Transverse colon (tissue), 4 donors: ENCODE measurements around the gene SLC8A3. TPM values are rescaled to one million over a fixed set of nuclear protein-coding genes. Genes with fewer than 3 reads are reported as not detected.

ENCODE experiments used
- DNase-seq: peaks from one replicate; pipeline ENCODE4 v3.0.0-alpha.2; 2019
- H3K27ac ChIP-seq, 4 donors: fragments of 200-600 bp; sonication (generic); 2 replicates each; pipeline ENCODE4 v1.5.1; 2016 to 2018; ENCODE audit warnings: inconsistent platforms in 4 of 4
- H3K27me3 ChIP-seq: fragments of 200-600 bp; sonication (generic); 2 replicates; pipeline ENCODE4 v1.5.1; 2017; ENCODE audit warnings: inconsistent platforms
- H3K36me3 ChIP-seq, 4 donors: fragments of 200-600 bp; sonication (generic); 2 replicates each; pipeline ENCODE4 v1.5.1; 2017 to 2019; ENCODE audit warnings: inconsistent platforms in 4 of 4
- H3K4me1 ChIP-seq, 4 donors: fragments of 200-600 bp; sonication (generic); 2 replicates each; pipeline ENCODE4 v1.5.1; 2017 to 2020; ENCODE audit warnings: inconsistent platforms in 4 of 4
- H3K4me3 ChIP-seq, 4 donors: fragments of 200-600 bp; sonication (generic); 1 replicate in 1 of 4; 2 replicates in 3 of 4; pipeline versions ENCODE4 v1.5.1 to v1.6.1; 2017 to 2019; ENCODE audit warnings: inconsistent platforms in 4 of 4
- H3K9me3 ChIP-seq, 2 donors: fragments of 200-600 bp; sonication (generic); 2 replicates each; pipeline ENCODE4 v1.5.1; 2017 to 2019; ENCODE audit warnings: inconsistent platforms in 2 of 2
- EP300 ChIP-seq: sonication (generic); formaldehyde crosslinking; IDR thresholded peaks from one replicate; pipeline ENCODE4 v1.6.1; 2017; ENCODE audit warnings: antibody characterized with exemption, low read depth
- POLR2A ChIP-seq: fragments of 450-650 bp; IDR thresholded peaks from one replicate; pipeline ENCODE4 v1.6.1; 2016; ENCODE audit warnings: antibody characterized with exemption, mild to moderate bottlenecking, moderate library complexity
- POLR2AphosphoS5 ChIP-seq, 3 donors: sonication (generic); formaldehyde crosslinking; IDR thresholded peaks; one replicate each; pipeline ENCODE4 v1.6.1; 2016; ENCODE audit warnings: antibody characterized with exemption in 3 of 3
- WGBS, 2 donors: methylation state at CpG; one replicate each; pipeline ENCODE4 v1.1.5; 2018; ENCODE audit warnings: low coverage in 1 of 2; 5-methylcytosine and 5-hydroxymethylcytosine counted together
- in situ Hi-C, 4 donors: fragments of 200-750 bp; cut with MboI; loops; one replicate each; pipeline versions ENCODE4 v1.15.0 to v1.15.1; 2017; ENCODE audit warnings: low sequenced_read_pairs in 3 of 4, low pct_ligation_motif_present in 1 of 4, low pct_unique_long_range_greater_than_20kb in 1 of 4
- intact Hi-C: fragments of 100-400 bp; cut with DNase I; formaldehyde crosslinking; loops from one replicate; pipeline ENCODE4 v1.15.1; 2023; ENCODE audit warnings: low total_unique reads
- total RNA-seq, 4 donors: library from RNA; depleted of rRNA; stranded (reverse); fragments of >200 nt; gene quantifications; one replicate each; pipeline ENCODE4 v1.1.0, GENCODE V29; 2016
- TF ChIP-seq, protein P1 (sequence below), 5 experiments: fragments of 200-600 bp in 3 of 5; fragments of 450-650 bp in 2 of 5; sonication (generic) in 3 of 5; IDR thresholded peaks; 1 replicate in 2 of 5; 2 replicates in 3 of 5; pipeline ENCODE4 v1.5.1; 2016 to 2017; ENCODE audit warnings: antibody characterized with exemption in 5 of 5, inconsistent platforms in 3 of 5, mild to moderate bottlenecking in 2 of 5, moderate library complexity in 1 of 5

Gene SLC8A3
- total RNA-seq, 4 donors from 2014 or later: 0.27 to 1.9 (median 0.32) TPM; not detected in 1

DNA sequence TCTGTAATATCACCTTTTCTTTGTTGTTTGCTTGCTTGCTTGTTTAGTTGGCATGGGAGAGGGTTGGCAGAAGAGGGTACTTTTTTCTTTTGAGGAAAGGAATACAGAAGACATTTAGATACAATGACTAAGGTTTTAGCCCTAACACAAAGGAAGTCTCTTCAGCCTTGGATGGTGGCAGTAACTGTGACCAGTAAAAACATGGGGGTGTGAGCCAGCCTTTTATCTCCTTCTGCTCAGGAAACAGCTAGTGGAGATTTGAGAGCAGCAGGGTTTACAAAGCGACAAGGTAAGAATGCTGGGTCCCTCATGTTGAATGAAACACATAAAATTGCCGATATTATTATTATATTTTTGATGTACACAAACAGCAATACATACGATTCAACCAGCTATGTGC lies 40.4 kb downstream of the SLC8A3 start:
- DNase-seq: no peak
- WGBS, 2 donors: 82 to 84% methylated on average over 3 of the region's 3 CpGs
- in situ Hi-C loops (no loop called here), intact Hi-C loops (no loop called here)
- Histone ChIP-seq H3K9me3 (no peaks in the 10 kb centered on the region), H3K4me3 (no peak overlapping the region), H3K27ac (no peak overlapping the region), H3K27me3 (no peaks in the 10 kb centered on the region), H3K4me1 (no peaks in the 10 kb centered on the region), H3K36me3 (no peaks in the 10 kb centered on the region)
- TF ChIP-seq POLR2A: no peak
- TF ChIP-seq, protein P1, sequence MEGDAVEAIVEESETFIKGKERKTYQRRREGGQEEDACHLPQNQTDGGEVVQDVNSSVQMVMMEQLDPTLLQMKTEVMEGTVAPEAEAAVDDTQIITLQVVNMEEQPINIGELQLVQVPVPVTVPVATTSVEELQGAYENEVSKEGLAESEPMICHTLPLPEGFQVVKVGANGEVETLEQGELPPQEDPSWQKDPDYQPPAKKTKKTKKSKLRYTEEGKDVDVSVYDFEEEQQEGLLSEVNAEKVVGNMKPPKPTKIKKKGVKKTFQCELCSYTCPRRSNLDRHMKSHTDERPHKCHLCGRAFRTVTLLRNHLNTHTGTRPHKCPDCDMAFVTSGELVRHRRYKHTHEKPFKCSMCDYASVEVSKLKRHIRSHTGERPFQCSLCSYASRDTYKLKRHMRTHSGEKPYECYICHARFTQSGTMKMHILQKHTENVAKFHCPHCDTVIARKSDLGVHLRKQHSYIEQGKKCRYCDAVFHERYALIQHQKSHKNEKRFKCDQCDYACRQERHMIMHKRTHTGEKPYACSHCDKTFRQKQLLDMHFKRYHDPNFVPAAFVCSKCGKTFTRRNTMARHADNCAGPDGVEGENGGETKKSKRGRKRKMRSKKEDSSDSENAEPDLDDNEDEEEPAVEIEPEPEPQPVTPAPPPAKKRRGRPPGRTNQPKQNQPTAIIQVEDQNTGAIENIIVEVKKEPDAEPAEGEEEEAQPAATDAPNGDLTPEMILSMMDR (IDR thresholded peaks at IDR 0.05): no peak
- TF ChIP-seq POLR2AphosphoS5 (IDR thresholded peaks at IDR 0.05): no peak
- TF ChIP-seq EP300: no peak

DNA sequence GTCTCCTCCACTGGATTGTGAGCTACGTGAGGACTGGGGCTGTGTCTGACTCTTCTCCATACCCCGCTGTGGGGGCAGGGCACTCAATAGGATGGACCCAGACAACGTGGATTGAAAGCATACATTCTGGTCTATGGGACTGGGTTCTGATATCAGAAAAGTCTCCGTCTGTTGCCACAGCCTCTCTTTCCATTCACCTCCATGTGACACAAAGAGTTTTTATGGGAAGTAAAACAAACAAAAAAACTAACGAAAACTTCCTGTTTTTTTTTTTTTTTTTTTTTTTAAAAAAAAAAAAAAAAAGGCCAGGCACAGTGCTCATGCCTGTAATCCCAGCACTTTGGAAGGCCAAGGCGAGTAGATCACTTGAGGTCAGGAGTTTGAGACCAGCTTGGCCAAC lies 44.7 kb downstream of the SLC8A3 start:
- in situ Hi-C loops: no loop called here
- no peak for TF ChIP-seq EP300
- TF ChIP-seq POLR2AphosphoS5 (IDR thresholded peaks at IDR 0.05): no peak
- TF ChIP-seq POLR2A: no peak
- TF ChIP-seq, protein P1 (IDR thresholded peaks at IDR 0.05): no peak
- intact Hi-C loops: no loop called here
- Histone ChIP-seq H3K36me3 (no peaks in the 10 kb centered on the region), H3K9me3 (no peaks in the 10 kb centered on the region), H3K27ac (no peak overlapping the region), H3K27me3 (no peaks in the 10 kb centered on the region), H3K4me3 (no peak overlapping the region), H3K4me1 (no peaks in the 10 kb centered on the region)
- 36 to 69% methylated on average over 3 to 6 of the region's 6 CpGs for WGBS, 2 donors
- DNase-seq: no peak

DNA sequence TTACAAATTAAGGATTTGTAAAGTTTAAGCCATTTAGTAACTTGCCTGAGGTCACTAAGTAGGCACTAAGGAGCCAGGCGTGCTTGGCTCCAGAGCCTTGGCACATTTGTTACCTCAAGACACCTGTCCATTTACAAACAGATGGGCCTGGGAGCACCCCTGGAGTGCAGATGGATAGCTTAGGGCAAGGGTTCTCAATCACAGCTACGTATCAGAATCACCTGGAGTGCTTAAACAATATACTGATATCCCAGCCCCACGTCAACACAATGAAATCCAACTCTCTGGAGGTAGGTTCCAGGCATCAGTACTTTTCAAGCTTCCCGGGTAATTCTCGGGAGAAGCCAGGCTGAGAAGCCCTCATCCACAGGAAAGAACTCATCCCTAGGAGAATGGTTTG lies 45.4 kb downstream of the SLC8A3 start:
- no peak overlapping the region for H3K4me3 ChIP-seq
- intact Hi-C loops (no loop called here), in situ Hi-C loops (no loop called here)
- TF ChIP-seq, protein P1 (IDR thresholded peaks at IDR 0.05): no peak
- no peak for TF ChIP-seq POLR2A
- TF ChIP-seq POLR2AphosphoS5 (IDR thresholded peaks at IDR 0.05): no peak
- no peak for TF ChIP-seq EP300
- no peak for DNase-seq
- no peaks in the 10 kb centered on the region for H3K27me3 ChIP-seq
- WGBS, 2 donors: 83 to 89% methylated on average over 1 to 5 of the region's 5 CpGs
- H3K36me3 ChIP-seq: no peaks in the 10 kb centered on the region
- H3K9me3 ChIP-seq: no peaks in the 10 kb centered on the region
- H3K27ac ChIP-seq: no peak overlapping the region
- H3K4me1 ChIP-seq: no peaks in the 10 kb centered on the region

DNA sequence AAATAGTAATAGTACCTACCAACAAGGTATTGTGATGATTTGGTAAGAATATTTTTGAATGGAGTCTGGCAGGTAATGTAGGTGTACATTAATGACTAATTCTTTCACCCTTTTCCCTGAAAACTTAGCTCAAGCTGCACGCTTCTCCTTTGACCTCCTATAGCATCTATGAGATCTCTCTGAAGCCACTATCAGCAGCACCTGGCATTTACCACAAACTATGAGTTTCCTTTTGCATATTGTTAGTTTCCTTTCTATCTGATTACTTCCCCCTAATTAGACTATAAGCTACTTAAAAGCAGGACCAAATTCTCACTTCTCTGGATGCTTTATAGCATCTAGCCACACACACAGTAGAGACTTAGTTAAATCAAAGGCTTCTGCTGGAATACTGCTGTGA lies 48.1 kb downstream of the SLC8A3 start:
- 57% methylated on average over 1 of the region's 1 CpG; no CpG with 5 or more reads in 1 of the 2 donors for WGBS, 2 donors
- no peaks in the 10 kb centered on the region for H3K36me3 ChIP-seq
- no peaks in the 10 kb centered on the region for H3K4me1 ChIP-seq
- no peak overlapping the region for H3K4me3 ChIP-seq
- TF ChIP-seq, protein P1 (IDR thresholded peaks at IDR 0.05): no peak
- TF ChIP-seq POLR2A (no peak), POLR2AphosphoS5 (IDR thresholded peaks at IDR 0.05) (no peak), EP300 (no peak)
- intact Hi-C loops (no loop called here), in situ Hi-C loops (no loop called here)
- no peaks in the 10 kb centered on the region for H3K27me3 ChIP-seq
- no peaks in the 10 kb centered on the region for H3K9me3 ChIP-seq
- no peak overlapping the region for H3K27ac ChIP-seq
- no peak for DNase-seq
